ENCODE results near the gene TRAF3IP3. TPM values are rescaled to one million over a fixed set of nuclear protein-coding genes. Genes with fewer than 3 reads are reported as not detected.

The TRAF3IP3 gene
- polyA plus RNA-seq, 1 experiment = not detected

DNA sequence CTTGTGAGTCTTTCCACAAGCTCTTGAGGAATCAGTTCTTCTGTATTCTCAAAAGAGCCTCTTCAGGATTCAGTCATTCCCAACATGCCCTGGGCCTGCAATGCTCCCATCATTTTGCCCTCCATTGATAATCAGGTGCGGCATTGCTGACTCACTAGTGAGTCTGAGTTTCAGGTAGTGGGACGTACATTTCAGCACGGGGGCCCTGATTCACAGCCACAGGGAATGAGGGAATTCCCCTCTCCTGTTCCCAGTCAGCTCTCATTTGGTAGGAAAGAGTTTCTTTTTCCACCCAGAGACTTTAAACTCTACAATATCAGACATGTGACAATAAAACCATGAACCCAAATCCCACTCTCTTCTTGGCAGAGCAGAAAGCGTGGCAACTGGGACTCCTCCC, 53.8 kb downstream of the TRAF3IP3 start:
- ChIA-PET POLR2A (no interaction called here), CTCF (interaction anchor here (2.7 kb wide), 1 partner anchor 13 kb away, joined by 21 read pairs; no protein-coding TSS in a partner anchor)
- DNase-seq (ENCODE audit: low read depth) = no peak
- Histone ChIP-seq H3K4me3 (ENCODE audit: low read depth, low read length) (no peak overlapping the region), H3K27me3 (ENCODE audit: control insufficient read depth, insufficient read depth, low read length) (no peaks in the 10 kb centered on the region), H3K36me3 (ENCODE audit: control insufficient read depth, insufficient read depth, low read length) (no peaks in the 10 kb centered on the region)
- TF ChIP-seq, protein P1, sequence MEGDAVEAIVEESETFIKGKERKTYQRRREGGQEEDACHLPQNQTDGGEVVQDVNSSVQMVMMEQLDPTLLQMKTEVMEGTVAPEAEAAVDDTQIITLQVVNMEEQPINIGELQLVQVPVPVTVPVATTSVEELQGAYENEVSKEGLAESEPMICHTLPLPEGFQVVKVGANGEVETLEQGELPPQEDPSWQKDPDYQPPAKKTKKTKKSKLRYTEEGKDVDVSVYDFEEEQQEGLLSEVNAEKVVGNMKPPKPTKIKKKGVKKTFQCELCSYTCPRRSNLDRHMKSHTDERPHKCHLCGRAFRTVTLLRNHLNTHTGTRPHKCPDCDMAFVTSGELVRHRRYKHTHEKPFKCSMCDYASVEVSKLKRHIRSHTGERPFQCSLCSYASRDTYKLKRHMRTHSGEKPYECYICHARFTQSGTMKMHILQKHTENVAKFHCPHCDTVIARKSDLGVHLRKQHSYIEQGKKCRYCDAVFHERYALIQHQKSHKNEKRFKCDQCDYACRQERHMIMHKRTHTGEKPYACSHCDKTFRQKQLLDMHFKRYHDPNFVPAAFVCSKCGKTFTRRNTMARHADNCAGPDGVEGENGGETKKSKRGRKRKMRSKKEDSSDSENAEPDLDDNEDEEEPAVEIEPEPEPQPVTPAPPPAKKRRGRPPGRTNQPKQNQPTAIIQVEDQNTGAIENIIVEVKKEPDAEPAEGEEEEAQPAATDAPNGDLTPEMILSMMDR (IDR thresholded peaks at IDR 0.05; ENCODE audit: insufficient read depth, low read depth, low read length) = no peak

DNA sequence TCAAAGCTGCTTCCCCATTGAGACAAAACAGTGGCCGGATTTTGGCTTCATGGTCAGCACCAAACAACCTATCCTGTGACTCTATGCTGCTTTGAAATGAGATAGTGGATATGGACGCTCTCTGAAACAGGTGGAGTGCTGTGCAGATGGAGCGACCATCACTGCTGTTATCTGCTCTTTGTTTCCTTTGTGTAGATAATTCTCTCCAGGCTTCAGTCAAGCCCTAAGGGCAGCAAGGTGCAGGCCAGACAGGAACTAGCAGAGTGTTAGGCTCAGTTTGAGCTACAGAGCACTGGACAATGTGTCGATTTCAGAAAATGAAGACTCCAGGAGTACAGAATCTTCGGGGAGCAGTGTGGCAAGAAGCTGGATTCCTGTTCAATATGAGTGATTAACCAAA, 54.9 kb downstream of the TRAF3IP3 start:
- ChIA-PET CTCF (interaction anchor here (0.6 to 2.7 kb wide), 6 partner anchors 12 to 234 kb away, joined by 3 to 21 read pairs (median 3); partner anchors contain the start of gene UTP25), POLR2A (no interaction called here)
- no peak for DNase-seq (ENCODE audit: low read depth)
- H3K4me3 ChIP-seq (ENCODE audit: low read depth, low read length) = no peak overlapping the region
- H3K27me3 ChIP-seq (ENCODE audit: control insufficient read depth, insufficient read depth, low read length) = no peaks in the 10 kb centered on the region
- TF ChIP-seq, protein P1 (IDR thresholded peaks at IDR 0.05; ENCODE audit: insufficient read depth, low read depth, low read length) = no peak
- no peaks in the 10 kb centered on the region for H3K36me3 ChIP-seq (ENCODE audit: control insufficient read depth, insufficient read depth, low read length)

DNA sequence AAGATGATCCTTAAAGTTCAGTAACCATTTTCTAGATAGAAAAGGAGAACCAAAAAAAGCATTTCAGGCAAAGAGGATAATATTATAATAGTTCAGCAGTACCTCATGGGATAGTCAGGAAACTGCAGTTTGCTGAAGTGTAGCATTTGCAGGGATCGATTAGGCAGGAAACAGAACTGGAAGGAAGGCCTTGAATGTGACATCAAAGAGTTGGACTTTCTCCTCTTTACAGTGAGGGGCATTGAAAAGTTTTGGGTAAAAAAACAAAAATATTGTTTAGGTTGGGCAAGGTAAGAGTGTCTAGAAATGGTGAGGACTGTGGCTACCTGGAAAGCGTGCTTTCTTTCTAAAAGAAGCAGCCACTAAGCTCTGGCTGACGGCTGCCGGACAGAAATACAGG, 58.0 kb downstream of the TRAF3IP3 start:
- DNase-seq (ENCODE audit: low read depth) = no peak
- TF ChIP-seq, protein P1 (IDR thresholded peaks at IDR 0.05; ENCODE audit: insufficient read depth, low read depth, low read length) = no peak
- ChIA-PET POLR2A (no interaction called here), CTCF (interaction anchor here (1.4 to 3.5 kb wide), 2 partner anchors 8 to 175 kb away, joined by 3 to 27 read pairs; no protein-coding TSS in a partner anchor)
- no peak overlapping the region for H3K4me3 ChIP-seq (ENCODE audit: low read depth, low read length)
- H3K27me3 ChIP-seq (ENCODE audit: control insufficient read depth, insufficient read depth, low read length) = no peaks in the 10 kb centered on the region
- H3K36me3 ChIP-seq (ENCODE audit: control insufficient read depth, insufficient read depth, low read length) = no peaks in the 10 kb centered on the region

DNA sequence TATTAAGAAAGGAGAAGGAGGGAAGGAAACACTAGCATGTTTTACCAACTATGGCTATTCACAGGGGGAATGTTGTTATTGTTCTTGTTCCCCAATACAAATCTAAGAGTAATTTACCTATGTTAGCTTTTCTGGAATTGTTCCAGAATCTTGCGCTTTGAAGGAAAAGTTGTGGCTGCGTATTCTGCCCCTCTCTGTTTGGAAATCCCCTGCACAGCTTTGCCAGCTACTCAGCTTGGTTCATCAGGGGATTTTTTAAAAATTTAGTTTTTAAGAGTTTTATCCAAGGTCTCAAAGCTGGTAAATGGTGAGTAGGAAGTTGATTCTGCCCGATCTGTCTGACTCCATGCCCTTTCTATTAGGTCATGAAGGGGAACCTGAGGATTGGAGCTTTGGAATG, 59.6 kb downstream of the TRAF3IP3 start:
- Histone ChIP-seq H3K36me3 (ENCODE audit: control insufficient read depth, insufficient read depth, low read length) (no peaks in the 10 kb centered on the region), H3K4me3 (ENCODE audit: low read depth, low read length) (no peak overlapping the region), H3K27me3 (ENCODE audit: control insufficient read depth, insufficient read depth, low read length) (no peaks in the 10 kb centered on the region)
- TF ChIP-seq, protein P1 (IDR thresholded peaks at IDR 0.05; ENCODE audit: insufficient read depth, low read depth, low read length) = no peak
- CTCF ChIA-PET = interaction anchor here (0.5 to 1.4 kb wide), 7 partner anchors 9 to 1785 kb away, joined by 3 to 4 read pairs (median 3); no protein-coding TSS in a partner anchor
- no peak for DNase-seq (ENCODE audit: low read depth)
- POLR2A ChIA-PET = no interaction called here

DNA sequence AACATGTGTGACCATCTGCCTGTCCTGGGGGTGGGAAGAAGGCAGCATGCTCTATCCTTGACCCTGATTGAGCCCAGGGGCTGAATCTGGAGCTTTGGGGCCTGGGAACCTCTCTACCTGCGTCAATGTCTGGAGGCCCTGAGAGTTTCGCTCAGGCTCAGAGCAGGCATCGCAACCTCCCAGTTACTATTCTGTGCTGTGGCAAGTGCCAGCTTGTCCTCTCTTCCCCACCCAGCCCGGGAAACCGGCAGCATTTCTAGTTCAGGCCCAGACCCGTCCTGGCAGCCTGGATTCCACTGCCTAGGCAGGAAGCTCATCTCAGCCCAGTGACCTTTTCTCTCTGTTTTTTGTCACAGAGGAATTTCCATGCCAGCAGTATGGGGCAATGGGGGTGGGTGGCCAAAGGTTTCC, 60.1 kb downstream of the TRAF3IP3 start:
- DNase-seq (ENCODE audit: low read depth) = no peak
- Histone ChIP-seq H3K4me3 (ENCODE audit: low read depth, low read length) (no peak overlapping the region), H3K27me3 (ENCODE audit: control insufficient read depth, insufficient read depth, low read length) (no peaks in the 10 kb centered on the region), H3K36me3 (ENCODE audit: control insufficient read depth, insufficient read depth, low read length) (no peaks in the 10 kb centered on the region)
- ChIA-PET POLR2A (no interaction called here), CTCF (interaction anchor here (0.6 to 1.1 kb wide), 5 partner anchors 8 to 44 kb away, joined by 3 to 4 read pairs (median 3); no protein-coding TSS in a partner anchor)
- TF ChIP-seq, protein P1 (IDR thresholded peaks at IDR 0.05; ENCODE audit: insufficient read depth, low read depth, low read length) = no peak

Measured in BJ (cell line).